Measurements from ENCODE around the gene TRIO.

GRCh38 chr5:14107536-14107935 lies 35.6 kb upstream of the TRIO start:
- TF ChIP-seq CTCF (IDR thresholded peaks at IDR 0.05; ENCODE audit: extremely low read depth in 1 of 2, insufficient read depth in 1 of 2, low read depth in 1 of 2, low read length in 2 of 2) (no peak), EZH2 (IDR thresholded peaks at IDR 0.05; ENCODE audit: borderline replicate concordance, low read depth, low read length, severe bottlenecking) (no peak), POLR2AphosphoS5 (IDR thresholded peaks at IDR 0.05; ENCODE audit: insufficient read depth, low read depth, low read length) (no peak), POLR2A (IDR thresholded peaks at IDR 0.05; ENCODE audit: low read depth, low read length) (no peak), JUN (IDR thresholded peaks at IDR 0.05; ENCODE audit: borderline replicate concordance, insufficient read depth, insufficient read length, low read depth) (no peak)
